Measurements from ENCODE around the gene C10orf143. TPM values are rescaled to one million over a fixed set of nuclear protein-coding genes. Genes with fewer than 3 reads are reported as not detected.

C10orf143 gene
- total RNA-seq = 1 to 10 TPM; 4.4 to 4.7 TPM

- Mint-ChIP-seq H3K27me3 (ENCODE audit: low read depth) (no peaks in the 10 kb centered on the region), H3K36me3 (ENCODE audit: low read depth) (peaks cover 10% of the 10 kb centered on the region), H3K27ac (peak within 1 kb of the TSS; percentile 96), H3K4me3 (peak within 1 kb of the TSS; percentile 85), H3K4me1 (ENCODE audit: low read depth) (peaks cover 42% of the 10 kb centered on the region), H3K9me3 (ENCODE audit: insufficient read depth) (peaks cover 6% of the 10 kb centered on the region)
- ChIA-PET POLR2A (interaction anchor here (0.7 to 3.2 kb wide), 13 partner anchors 11 to 76 kb away, joined by 3 to 61 read pairs (median 4); partner anchors contain the start of gene GLRX3), CTCF (interaction anchor here (0.6 to 5.4 kb wide), 29 partner anchors 11 to 257 kb away, joined by 3 to 40 read pairs (median 4); partner anchors contain the start of gene GLRX3)
- DNase-seq = peak; percentile 96
- peak; percentile 83 for ATAC-seq
Observed at GRCh38 chr10:130110246-130111112, at the start of gene C10orf143. C10orf143 (minus strand) TSS chr10:130110830; CDS start chr10:130110772, 58 bp downstream.

GRCh38 chr10:130159192-130159794 is 48.7 kb upstream of the C10orf143 start:
- DNase-seq = no peak
- Mint-ChIP-seq H3K9me3 (ENCODE audit: insufficient read depth) (no peaks in the 10 kb centered on the region), H3K4me3 (no peak overlapping the region), H3K27ac (no peak overlapping the region), H3K36me3 (ENCODE audit: low read depth) (peaks cover 37% of the 10 kb centered on the region), H3K27me3 (ENCODE audit: low read depth) (no peaks in the 10 kb centered on the region), H3K4me1 (ENCODE audit: low read depth) (peaks cover 18% of the 10 kb centered on the region)
- POLR2A ChIA-PET = interaction anchor here (1.0 kb wide), 1 partner anchor 22 kb away, joined by 5 read pairs; no protein-coding TSS in a partner anchor
- ATAC-seq = no peak
- CTCF ChIA-PET = interaction anchor here (1.2 to 3.6 kb wide), 6 partner anchors 11 to 52 kb away, joined by 3 to 24 read pairs (median 4); partner anchors contain the start of genes C10orf143 and GLRX3

GRCh38 chr10:130146042-130146441 is 35.4 kb upstream of the C10orf143 start:
- Mint-ChIP-seq H3K36me3 (ENCODE audit: low read depth) (peaks cover 53% of the 10 kb centered on the region), H3K9me3 (ENCODE audit: insufficient read depth) (no peaks in the 10 kb centered on the region), H3K4me1 (ENCODE audit: low read depth) (peaks cover 38% of the 10 kb centered on the region), H3K27me3 (ENCODE audit: low read depth) (no peaks in the 10 kb centered on the region), H3K4me3 (no peak overlapping the region), H3K27ac (peak overlapping the region; percentile 58)
- ChIA-PET CTCF (interaction anchor here (1.4 to 2.3 kb wide), 2 partner anchors 15 to 36 kb away, joined by 3 to 9 read pairs; no protein-coding TSS in a partner anchor), POLR2A (interaction anchor here (0.9 kb wide), 1 partner anchor 10 kb away, joined by 3 read pairs; the partner anchor contains the start of gene GLRX3)
- ATAC-seq (no peak), DNase-seq (no peak)

- POLR2A ChIA-PET = interaction anchor here (1.6 kb wide), 1 partner anchor 31 kb away, joined by 13 read pairs; the partner anchor contains the start of gene C10orf143
- ATAC-seq = peak; percentile 50
- H3K27ac Mint-ChIP-seq = peak overlapping the region; percentile 36
- H3K9me3 Mint-ChIP-seq (ENCODE audit: insufficient read depth) = no peaks in the 10 kb centered on the region
- peaks cover 73% of the 10 kb centered on the region for H3K4me1 Mint-ChIP-seq (ENCODE audit: low read depth)
- peak overlapping the region; percentile 16 for H3K4me3 Mint-ChIP-seq
- no peaks in the 10 kb centered on the region for H3K27me3 Mint-ChIP-seq (ENCODE audit: low read depth)
- DNase-seq = peak; percentile 31
- peaks cover 47% of the 10 kb centered on the region for H3K36me3 Mint-ChIP-seq (ENCODE audit: low read depth)
- CTCF ChIA-PET = interaction anchor here (1.2 to 2.4 kb wide), 3 partner anchors 14 to 32 kb away, joined by 3 to 11 read pairs (median 5); partner anchors contain the start of gene C10orf143
Observed at GRCh38 chr10:130141878-130142277, 31.2 kb upstream of the C10orf143 start.

GRCh38 chr10:130141460-130141859 is 30.8 kb upstream of the C10orf143 start:
- no peaks in the 10 kb centered on the region for H3K27me3 Mint-ChIP-seq (ENCODE audit: low read depth)
- ATAC-seq (no peak), DNase-seq (no peak)
- no peaks in the 10 kb centered on the region for H3K9me3 Mint-ChIP-seq (ENCODE audit: insufficient read depth)
- peaks cover 72% of the 10 kb centered on the region for H3K4me1 Mint-ChIP-seq (ENCODE audit: low read depth)
- POLR2A ChIA-PET = interaction anchor here (1.6 kb wide), 1 partner anchor 31 kb away, joined by 13 read pairs; the partner anchor contains the start of gene C10orf143
- peaks cover 47% of the 10 kb centered on the region for H3K36me3 Mint-ChIP-seq (ENCODE audit: low read depth)
- CTCF ChIA-PET = interaction anchor here (1.2 to 2.4 kb wide), 2 partner anchors 14 to 31 kb away, joined by 5 to 11 read pairs; partner anchors contain the start of gene C10orf143
- peak overlapping the region; percentile 16 for H3K4me3 Mint-ChIP-seq
- H3K27ac Mint-ChIP-seq = peak overlapping the region; percentile 36

- ChIA-PET POLR2A (interaction anchor here (1.6 kb wide), 1 partner anchor 30 kb away, joined by 13 read pairs; the partner anchor contains the start of gene C10orf143), CTCF (interaction anchor here (1.2 to 2.4 kb wide), 2 partner anchors 13 to 31 kb away, joined by 5 to 11 read pairs; partner anchors contain the start of gene C10orf143)
- peak overlapping the region; percentile 36 for H3K27ac Mint-ChIP-seq
- H3K4me3 Mint-ChIP-seq = no peak overlapping the region
- peaks cover 68% of the 10 kb centered on the region for H3K4me1 Mint-ChIP-seq (ENCODE audit: low read depth)
- no peak for ATAC-seq
- H3K9me3 Mint-ChIP-seq (ENCODE audit: insufficient read depth) = no peaks in the 10 kb centered on the region
- H3K36me3 Mint-ChIP-seq (ENCODE audit: low read depth) = peaks cover 43% of the 10 kb centered on the region
- H3K27me3 Mint-ChIP-seq (ENCODE audit: low read depth) = no peaks in the 10 kb centered on the region
- DNase-seq = no peak
Observed at GRCh38 chr10:130141038-130141437, 30.4 kb upstream of the C10orf143 start.

- ChIA-PET POLR2A (interaction anchor here (1.6 kb wide), 1 partner anchor 29 kb away, joined by 9 read pairs; the partner anchor contains the start of gene C10orf143), CTCF (interaction anchor here (1.0 to 1.3 kb wide), 3 partner anchors 18 to 39 kb away, joined by 3 to 18 read pairs (median 3); partner anchors contain the start of gene C10orf143)
- H3K27me3 Mint-ChIP-seq (ENCODE audit: low read depth) = no peaks in the 10 kb centered on the region
- H3K4me3 Mint-ChIP-seq = no peak overlapping the region
- no peak for DNase-seq
- H3K36me3 Mint-ChIP-seq (ENCODE audit: low read depth) = peaks cover 41% of the 10 kb centered on the region
- H3K27ac Mint-ChIP-seq = peak overlapping the region; percentile 34
- ATAC-seq = no peak
- H3K4me1 Mint-ChIP-seq (ENCODE audit: low read depth) = peaks cover 68% of the 10 kb centered on the region
- no peaks in the 10 kb centered on the region for H3K9me3 Mint-ChIP-seq (ENCODE audit: insufficient read depth)
Observed at GRCh38 chr10:130140425-130140824, 29.8 kb upstream of the C10orf143 start.

- H3K27ac Mint-ChIP-seq = no peak overlapping the region
- peak overlapping the region; percentile 87 for H3K4me3 Mint-ChIP-seq
- ChIA-PET POLR2A (interaction anchor here (1.5 to 4.1 kb wide), 2 partner anchors 21 to 28 kb away, joined by 5 to 61 read pairs; partner anchors contain the start of gene C10orf143), CTCF (interaction anchor here (2.9 kb wide), 1 partner anchor 28 kb away, joined by 35 read pairs; the partner anchor contains the start of gene C10orf143)
- peaks cover 11% of the 10 kb centered on the region for H3K27me3 Mint-ChIP-seq (ENCODE audit: low read depth)
- peaks cover 69% of the 10 kb centered on the region for H3K4me1 Mint-ChIP-seq (ENCODE audit: low read depth)
- H3K36me3 Mint-ChIP-seq (ENCODE audit: low read depth) = peaks cover 33% of the 10 kb centered on the region
- no peak for DNase-seq
- ATAC-seq = no peak
- H3K9me3 Mint-ChIP-seq (ENCODE audit: insufficient read depth) = no peaks in the 10 kb centered on the region
Observed at GRCh38 chr10:130138479-130138866, 27.8 kb upstream of the C10orf143 start.

- DNase-seq (no peak), ATAC-seq (no peak)
- ChIA-PET POLR2A (interaction anchor here (1.5 to 4.1 kb wide), 2 partner anchors 22 to 27 kb away, joined by 5 to 61 read pairs; partner anchors contain the start of gene C10orf143), CTCF (interaction anchor here (1.0 to 2.9 kb wide), 2 partner anchors 27 to 41 kb away, joined by 3 to 35 read pairs; partner anchors contain the start of gene C10orf143)
- Mint-ChIP-seq H3K36me3 (ENCODE audit: low read depth) (peaks cover 32% of the 10 kb centered on the region), H3K27ac (no peak overlapping the region), H3K4me3 (peak overlapping the region; percentile 87), H3K27me3 (ENCODE audit: low read depth) (peaks cover 11% of the 10 kb centered on the region), H3K4me1 (ENCODE audit: low read depth) (peaks cover 66% of the 10 kb centered on the region), H3K9me3 (ENCODE audit: insufficient read depth) (no peaks in the 10 kb centered on the region)
Observed at GRCh38 chr10:130137659-130138478, 27.2 kb upstream of the C10orf143 start.

GRCh38 chr10:130137090-130137448 is 26.4 kb upstream of the C10orf143 start:
- peaks cover 58% of the 10 kb centered on the region for H3K4me1 Mint-ChIP-seq (ENCODE audit: low read depth)
- CTCF ChIA-PET = interaction anchor here (1.0 to 2.9 kb wide), 4 partner anchors 22 to 42 kb away, joined by 3 to 35 read pairs (median 6); partner anchors contain the start of gene C10orf143
- DNase-seq = peak; percentile 35
- peak; percentile 1 for ATAC-seq
- peak overlapping the region; percentile 84 for H3K27ac Mint-ChIP-seq
- H3K4me3 Mint-ChIP-seq = peak overlapping the region; percentile 87
- H3K9me3 Mint-ChIP-seq (ENCODE audit: insufficient read depth) = no peaks in the 10 kb centered on the region
- peaks cover 11% of the 10 kb centered on the region for H3K27me3 Mint-ChIP-seq (ENCODE audit: low read depth)
- H3K36me3 Mint-ChIP-seq (ENCODE audit: low read depth) = peaks cover 25% of the 10 kb centered on the region
- POLR2A ChIA-PET = interaction anchor here (1.5 to 4.1 kb wide), 2 partner anchors 23 to 26 kb away, joined by 5 to 61 read pairs; partner anchors contain the start of gene C10orf143
